H7 (cell line): ENCODE results near the gene PLD5. TPM values are rescaled to one million over a fixed set of nuclear protein-coding genes. Genes with fewer than 3 reads are reported as not detected.
A peak's percentile ranks its signal among the peaks of the same experiment; 100 is the strongest.

ENCODE experiments used
- DNase-seq: peaks from one replicate; pipeline ENCODE4 v3.0.0; 2012
- H3K27me3 ChIP-seq: 2 replicates; pipeline ENCODE4 v1.6.0; 2011; ENCODE audit warnings: mild to moderate bottlenecking, low read length; ENCODE audit not compliant: control insufficient read depth, insufficient read depth
- H3K36me3 ChIP-seq: replicated peaks from 2 replicates; pipeline ENCODE4 v1.5.1; 2011; ENCODE audit warnings: low read length; ENCODE audit not compliant: control insufficient read depth, insufficient read depth
- H3K4me3 ChIP-seq: 2 replicates; pipeline ENCODE4 v1.5.1; 2011; ENCODE audit warnings: low read depth, mild to moderate bottlenecking, control low read depth, low read length, moderate library complexity; ENCODE audit not compliant: insufficient read depth
- total RNA-seq: library from RNA; depleted of rRNA; stranded (reverse); fragments of >200 nt; shearing (Covaris generic); gene quantifications from 2 replicates; pipeline ENCODE4 v1.2.3, GENCODE V29; 2014

PLD5 gene
- total RNA-seq, 1 experiment from 2014 or later, result 1.1 TPM

DNA sequence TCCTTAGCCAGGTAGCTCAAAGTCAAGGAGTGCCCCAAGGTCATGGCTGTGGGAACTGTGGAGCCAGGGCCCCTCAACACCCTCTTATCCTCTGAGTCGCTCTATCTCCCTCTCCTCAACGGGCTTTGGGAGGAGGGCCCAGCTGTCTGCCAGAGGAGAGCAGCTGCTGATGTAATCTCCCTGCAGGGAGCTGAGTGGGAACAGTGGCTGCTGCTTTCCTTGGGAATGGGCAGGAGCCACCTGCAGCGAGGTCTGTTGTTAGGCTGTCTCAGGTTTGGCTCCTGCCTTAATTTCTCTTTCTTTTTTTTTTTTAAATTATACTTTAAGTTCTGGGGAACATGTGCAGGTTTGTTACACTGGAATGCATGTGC, 466.8 kb downstream of the PLD5 start:
- DNase-seq, result peak; percentile 63
- Histone ChIP-seq H3K4me3 (no peak overlapping the region), H3K27me3 (no peaks in the 10 kb centered on the region), H3K36me3 (no peaks in the 10 kb centered on the region)

DNA sequence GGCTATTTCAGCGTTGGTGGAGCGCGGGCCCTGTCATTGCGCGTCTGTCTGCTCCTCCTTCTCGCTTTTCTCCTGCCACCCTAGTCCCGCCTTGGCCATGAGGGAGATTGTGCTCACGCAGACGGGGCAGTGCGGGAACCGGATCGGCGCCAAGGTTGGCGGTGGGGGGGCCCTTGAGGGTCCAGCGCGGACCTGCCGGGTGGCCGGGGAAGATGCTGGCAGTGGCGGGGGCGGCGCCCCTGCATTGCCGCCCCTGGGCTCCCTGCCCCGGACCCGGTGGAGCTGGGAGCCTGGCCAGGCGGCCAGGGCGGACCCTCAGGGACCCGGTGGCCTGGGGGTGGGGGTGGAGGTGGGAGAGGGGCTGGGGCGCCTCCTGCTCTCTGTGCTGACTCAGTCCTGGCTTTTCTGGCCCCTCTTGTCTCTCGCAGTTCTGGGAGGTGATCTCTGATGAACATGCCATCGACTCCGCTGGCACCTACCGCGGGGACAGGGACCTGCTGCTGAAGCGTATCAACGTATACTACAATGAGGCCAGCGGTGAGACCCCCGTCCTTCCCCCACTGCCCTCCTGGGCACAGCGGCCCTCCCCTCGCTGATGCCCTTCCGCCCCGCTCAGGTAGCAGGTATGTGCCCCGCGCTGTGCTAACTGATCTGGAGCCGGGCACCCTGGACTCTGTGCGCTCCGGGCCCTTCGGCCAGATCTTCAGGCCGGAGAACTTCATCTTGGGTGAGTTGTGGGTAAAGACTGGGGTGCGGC, 467.3 kb downstream of the PLD5 start:
- H3K36me3 ChIP-seq, result no peaks in the 10 kb centered on the region
- peak; percentile 37 for DNase-seq
- H3K4me3 ChIP-seq, result no peak overlapping the region
- H3K27me3 ChIP-seq, result no peaks in the 10 kb centered on the region

DNA sequence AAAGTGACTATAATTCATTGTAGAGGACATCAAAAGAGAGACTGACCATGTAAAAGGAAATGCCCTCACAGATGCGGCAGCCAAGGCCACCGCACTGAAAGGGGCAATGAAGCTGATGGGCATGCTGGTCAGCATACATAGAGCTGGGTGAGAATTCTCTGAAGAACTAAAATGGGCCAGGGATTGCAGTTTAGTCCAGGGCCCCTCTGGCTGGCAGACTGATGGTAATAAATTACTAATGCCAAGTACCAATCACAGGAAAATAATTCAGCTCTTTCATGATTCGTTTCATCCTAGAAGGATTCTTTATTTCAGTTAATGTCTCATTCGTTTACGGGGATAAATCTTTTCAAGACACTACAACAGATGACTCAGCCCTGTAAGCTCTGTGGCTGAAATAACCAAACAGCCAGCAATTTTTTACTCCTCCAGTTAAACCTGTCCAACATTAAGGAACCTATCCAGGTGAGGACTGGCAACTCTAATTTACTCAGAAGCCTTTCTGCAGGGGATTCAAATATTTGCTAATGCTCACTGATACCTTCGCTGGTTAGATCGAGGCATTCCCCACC, 468.7 kb downstream of the PLD5 start:
- no peaks in the 10 kb centered on the region for H3K27me3 ChIP-seq
- H3K36me3 ChIP-seq, result no peaks in the 10 kb centered on the region
- DNase-seq, result no peak
- no peak overlapping the region for H3K4me3 ChIP-seq

DNA sequence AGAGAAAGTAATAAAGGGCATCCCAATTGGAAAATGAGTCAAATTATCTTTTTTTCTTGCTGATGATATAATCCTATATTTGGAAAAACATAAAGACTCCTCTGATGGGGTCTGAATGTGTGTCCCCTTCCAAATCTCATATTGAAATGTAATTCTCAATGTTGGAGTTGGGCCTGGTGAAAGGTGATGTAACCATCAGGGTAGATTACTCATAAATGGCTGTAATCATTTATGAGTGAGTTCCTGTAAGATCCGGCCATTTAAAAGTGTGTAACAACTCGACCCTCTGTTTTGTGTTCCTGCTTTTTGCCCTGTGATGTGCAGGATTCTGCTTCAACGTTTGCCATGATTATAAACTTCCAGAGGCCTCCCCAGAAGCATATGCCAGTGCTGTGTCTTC, 481.3 kb downstream of the PLD5 start:
- DNase-seq, result no peak
- H3K4me3 ChIP-seq, result no peak overlapping the region
- no peaks in the 10 kb centered on the region for H3K36me3 ChIP-seq
- H3K27me3 ChIP-seq, result no peaks in the 10 kb centered on the region

DNA sequence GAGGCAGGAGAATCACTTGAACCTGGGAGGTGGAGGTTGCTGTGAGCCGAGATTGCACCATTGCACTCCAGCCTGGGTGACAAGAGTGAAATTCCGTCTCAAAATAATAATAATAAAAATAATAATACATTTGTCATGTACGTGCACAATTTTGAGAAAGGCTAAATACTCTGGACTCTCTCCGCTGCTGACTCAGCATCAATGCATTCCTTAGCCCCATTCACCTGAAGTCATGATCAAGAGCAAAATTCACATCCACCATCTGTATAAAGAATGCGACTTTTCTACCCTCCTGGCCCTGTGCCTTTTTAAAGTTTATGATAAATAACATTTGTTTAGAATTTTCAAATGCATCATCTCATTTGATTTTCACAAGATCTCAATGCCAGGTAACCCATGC, 490.1 kb downstream of the PLD5 start:
- Histone ChIP-seq H3K27me3 (no peaks in the 10 kb centered on the region), H3K4me3 (no peak overlapping the region), H3K36me3 (no peaks in the 10 kb centered on the region)
- DNase-seq, result no peak

DNA sequence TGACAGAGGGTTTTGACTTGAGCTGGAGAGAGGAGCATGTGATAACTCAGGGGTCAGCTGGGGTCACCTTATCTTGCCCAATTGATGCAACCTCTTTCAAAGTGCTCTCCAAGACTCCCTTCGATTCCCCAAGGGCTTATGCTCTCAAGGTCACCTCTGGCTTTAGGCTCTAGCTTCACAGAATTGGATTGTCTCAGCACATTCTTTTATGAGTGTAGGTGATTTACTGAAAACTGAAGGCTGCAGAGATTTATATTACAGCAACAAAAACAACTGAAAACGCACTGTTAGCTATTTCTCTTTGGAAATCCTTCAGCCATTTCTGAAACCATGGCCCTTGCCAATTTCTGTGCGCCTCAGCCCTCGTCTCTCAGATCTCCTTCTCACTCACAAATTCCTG, 491.1 kb downstream of the PLD5 start:
- Histone ChIP-seq H3K27me3 (no peaks in the 10 kb centered on the region), H3K36me3 (no peaks in the 10 kb centered on the region), H3K4me3 (no peak overlapping the region)
- DNase-seq, result no peak
